Neural cell (in vitro differentiated cells): ENCODE results near the gene PTX4.

Experiments
- EP300 ChIP-seq: fragments of 450-650 bp; conservative IDR thresholded peaks from 2 replicates; pipeline ENCODE4 v1.6.1; 2014; ENCODE audit warnings: antibody characterized with exemption, mild to moderate bottlenecking, moderate library complexity; ENCODE audit not compliant: poor library complexity, severe bottlenecking
- EZH2 ChIP-seq: fragments of 200-600, 300-800 bp; shearing (Covaris generic), sonication (generic); IDR thresholded peaks from 2 replicates; pipeline ENCODE4 v1.6.1; 2014; ENCODE audit warnings: antibody characterized with exemption, low read length, borderline replicate concordance, mild to moderate bottlenecking; ENCODE audit not compliant: insufficient read depth, poor library complexity, severe bottlenecking
- MXI1 ChIP-seq: fragments of 450-650 bp; conservative IDR thresholded peaks from 2 replicates; pipeline ENCODE4 v1.6.1; 2014; ENCODE audit warnings: antibody characterized with exemption, mild to moderate bottlenecking; ENCODE audit not compliant: poor library complexity, severe bottlenecking
- POLR2AphosphoS5 ChIP-seq: IDR thresholded peaks from 2 replicates; pipeline ENCODE4 v1.6.1; 2012
- RAD21 ChIP-seq: fragments of 450-650 bp; conservative IDR thresholded peaks from 2 replicates; pipeline ENCODE4 v1.6.1; 2014; ENCODE audit warnings: antibody characterized with exemption, mild to moderate bottlenecking, moderate library complexity
- SMC3 ChIP-seq: fragments of 450-650 bp; conservative IDR thresholded peaks from 2 replicates; pipeline ENCODE4 v1.6.1; 2014; ENCODE audit warnings: antibody characterized with exemption, mild to moderate bottlenecking, moderate library complexity; ENCODE audit not compliant: poor library complexity
- TAF1 ChIP-seq: IDR thresholded peaks from 2 replicates; pipeline ENCODE4 v1.6.1; 2012; ENCODE audit warnings: low read depth
- TF ChIP-seq, protein P1 (sequence below): IDR thresholded peaks from 2 replicates; pipeline ENCODE4 v1.6.1; 2012; ENCODE audit warnings: borderline replicate concordance
- TF ChIP-seq, protein P2 (sequence below): fragments of 450-650 bp; IDR thresholded peaks from 2 replicates; pipeline ENCODE4 v1.5.1; 2014; ENCODE audit warnings: antibody characterized with exemption, mild to moderate bottlenecking, moderate library complexity; ENCODE audit not compliant: poor library complexity, severe bottlenecking

DNA sequence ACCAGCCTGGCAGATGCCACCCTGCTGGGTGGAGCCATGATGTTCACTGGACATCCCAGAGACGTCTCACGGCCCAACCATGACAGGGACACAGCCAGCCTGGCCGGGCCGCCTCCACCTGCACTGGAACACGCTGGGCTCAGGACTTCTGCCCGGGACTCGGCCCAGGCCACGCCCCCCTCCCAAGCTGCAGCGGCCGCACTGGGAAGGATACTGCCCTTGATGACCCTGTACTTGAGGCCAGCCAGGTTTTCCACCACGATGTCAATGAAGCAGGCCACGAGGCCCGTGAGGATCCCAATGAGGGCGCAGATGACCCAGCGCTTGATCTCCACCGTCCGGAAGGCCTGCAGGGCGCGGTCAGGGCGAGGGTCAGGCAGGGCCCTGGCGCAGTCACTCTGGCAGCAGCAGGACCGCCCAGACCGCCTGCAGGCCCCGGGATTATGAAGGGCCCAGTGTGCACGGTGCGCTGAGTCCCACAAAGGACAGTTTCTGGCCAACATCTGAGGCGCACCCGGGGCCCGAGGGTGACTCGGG lies 28.1 kb downstream of the PTX4 start:
- TF ChIP-seq, protein P1, sequence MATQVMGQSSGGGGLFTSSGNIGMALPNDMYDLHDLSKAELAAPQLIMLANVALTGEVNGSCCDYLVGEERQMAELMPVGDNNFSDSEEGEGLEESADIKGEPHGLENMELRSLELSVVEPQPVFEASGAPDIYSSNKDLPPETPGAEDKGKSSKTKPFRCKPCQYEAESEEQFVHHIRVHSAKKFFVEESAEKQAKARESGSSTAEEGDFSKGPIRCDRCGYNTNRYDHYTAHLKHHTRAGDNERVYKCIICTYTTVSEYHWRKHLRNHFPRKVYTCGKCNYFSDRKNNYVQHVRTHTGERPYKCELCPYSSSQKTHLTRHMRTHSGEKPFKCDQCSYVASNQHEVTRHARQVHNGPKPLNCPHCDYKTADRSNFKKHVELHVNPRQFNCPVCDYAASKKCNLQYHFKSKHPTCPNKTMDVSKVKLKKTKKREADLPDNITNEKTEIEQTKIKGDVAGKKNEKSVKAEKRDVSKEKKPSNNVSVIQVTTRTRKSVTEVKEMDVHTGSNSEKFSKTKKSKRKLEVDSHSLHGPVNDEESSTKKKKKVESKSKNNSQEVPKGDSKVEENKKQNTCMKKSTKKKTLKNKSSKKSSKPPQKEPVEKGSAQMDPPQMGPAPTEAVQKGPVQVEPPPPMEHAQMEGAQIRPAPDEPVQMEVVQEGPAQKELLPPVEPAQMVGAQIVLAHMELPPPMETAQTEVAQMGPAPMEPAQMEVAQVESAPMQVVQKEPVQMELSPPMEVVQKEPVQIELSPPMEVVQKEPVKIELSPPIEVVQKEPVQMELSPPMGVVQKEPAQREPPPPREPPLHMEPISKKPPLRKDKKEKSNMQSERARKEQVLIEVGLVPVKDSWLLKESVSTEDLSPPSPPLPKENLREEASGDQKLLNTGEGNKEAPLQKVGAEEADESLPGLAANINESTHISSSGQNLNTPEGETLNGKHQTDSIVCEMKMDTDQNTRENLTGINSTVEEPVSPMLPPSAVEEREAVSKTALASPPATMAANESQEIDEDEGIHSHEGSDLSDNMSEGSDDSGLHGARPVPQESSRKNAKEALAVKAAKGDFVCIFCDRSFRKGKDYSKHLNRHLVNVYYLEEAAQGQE, result no peak
- TF ChIP-seq EP300 (no peak), POLR2AphosphoS5 (no peak), EZH2 (no peak), MXI1 (no peak), RAD21 (no peak), TAF1 (no peak), SMC3 (no peak)
- TF ChIP-seq, protein P2, sequence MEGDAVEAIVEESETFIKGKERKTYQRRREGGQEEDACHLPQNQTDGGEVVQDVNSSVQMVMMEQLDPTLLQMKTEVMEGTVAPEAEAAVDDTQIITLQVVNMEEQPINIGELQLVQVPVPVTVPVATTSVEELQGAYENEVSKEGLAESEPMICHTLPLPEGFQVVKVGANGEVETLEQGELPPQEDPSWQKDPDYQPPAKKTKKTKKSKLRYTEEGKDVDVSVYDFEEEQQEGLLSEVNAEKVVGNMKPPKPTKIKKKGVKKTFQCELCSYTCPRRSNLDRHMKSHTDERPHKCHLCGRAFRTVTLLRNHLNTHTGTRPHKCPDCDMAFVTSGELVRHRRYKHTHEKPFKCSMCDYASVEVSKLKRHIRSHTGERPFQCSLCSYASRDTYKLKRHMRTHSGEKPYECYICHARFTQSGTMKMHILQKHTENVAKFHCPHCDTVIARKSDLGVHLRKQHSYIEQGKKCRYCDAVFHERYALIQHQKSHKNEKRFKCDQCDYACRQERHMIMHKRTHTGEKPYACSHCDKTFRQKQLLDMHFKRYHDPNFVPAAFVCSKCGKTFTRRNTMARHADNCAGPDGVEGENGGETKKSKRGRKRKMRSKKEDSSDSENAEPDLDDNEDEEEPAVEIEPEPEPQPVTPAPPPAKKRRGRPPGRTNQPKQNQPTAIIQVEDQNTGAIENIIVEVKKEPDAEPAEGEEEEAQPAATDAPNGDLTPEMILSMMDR, result no peak
